ENCODE data around the gene ABHD3.
"Not testable (repeated sequence)": the region's sequence is repeated elsewhere in the genome, so short reads cannot be mapped to it uniquely, and the experiment has no call there.

ABHD3 gene

GRCh38 chr18:21682371-21683051 lies 22.1 kb downstream of the ABHD3 start:
- H3K27ac Mint-ChIP-seq = no peak overlapping the region
- no peak for DNase-seq (ENCODE audit: low spot score in 2 of 2)
- peak; percentile 86 for ATAC-seq
- no peaks in the 10 kb centered on the region for H3K9me3 Mint-ChIP-seq
- peaks cover 13% of the 10 kb centered on the region for H3K4me1 Mint-ChIP-seq
- no peak overlapping the region for H3K4me3 Mint-ChIP-seq
- H3K36me3 Mint-ChIP-seq = peaks cover 6% of the 10 kb centered on the region

DNA sequence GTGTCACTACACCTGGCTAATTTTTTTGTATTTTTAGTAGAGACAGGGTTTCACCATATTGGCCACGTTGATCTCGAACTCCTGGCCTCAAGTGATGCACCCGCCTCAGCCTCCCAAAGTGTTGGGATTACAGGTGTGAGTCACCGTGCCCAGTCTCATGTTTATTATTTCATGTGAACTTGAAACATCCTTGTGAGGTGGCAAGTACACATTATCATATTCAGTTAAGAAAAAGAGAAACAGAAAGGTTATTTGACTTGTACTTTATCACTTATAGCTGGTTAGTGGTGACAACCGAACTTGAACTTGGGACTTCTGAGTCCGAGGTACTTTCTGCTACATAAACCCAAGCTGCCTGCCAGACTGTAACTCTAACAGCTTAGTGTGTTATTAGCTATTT lies 24.4 kb downstream of the ABHD3 start:
- Mint-ChIP-seq H3K36me3 (peaks cover 10% of the 10 kb centered on the region), H3K9me3 (no peaks in the 10 kb centered on the region), H3K4me3 (no peak overlapping the region), H3K4me1 (peaks cover 13% of the 10 kb centered on the region), H3K27ac (no peak overlapping the region)
- DNase-seq (ENCODE audit: low spot score in 2 of 2) = no peak
- ATAC-seq = no peak

GRCh38 chr18:21678859-21679258 lies 25.7 kb downstream of the ABHD3 start:
- Mint-ChIP-seq H3K9me3 (no peaks in the 10 kb centered on the region), H3K36me3 (peaks cover 8% of the 10 kb centered on the region), H3K4me3 (no peak overlapping the region), H3K4me1 (peaks cover 5% of the 10 kb centered on the region), H3K27ac (no peak overlapping the region)
- ATAC-seq = no peak
- DNase-seq (ENCODE audit: low spot score in 2 of 2) = no peak

DNA sequence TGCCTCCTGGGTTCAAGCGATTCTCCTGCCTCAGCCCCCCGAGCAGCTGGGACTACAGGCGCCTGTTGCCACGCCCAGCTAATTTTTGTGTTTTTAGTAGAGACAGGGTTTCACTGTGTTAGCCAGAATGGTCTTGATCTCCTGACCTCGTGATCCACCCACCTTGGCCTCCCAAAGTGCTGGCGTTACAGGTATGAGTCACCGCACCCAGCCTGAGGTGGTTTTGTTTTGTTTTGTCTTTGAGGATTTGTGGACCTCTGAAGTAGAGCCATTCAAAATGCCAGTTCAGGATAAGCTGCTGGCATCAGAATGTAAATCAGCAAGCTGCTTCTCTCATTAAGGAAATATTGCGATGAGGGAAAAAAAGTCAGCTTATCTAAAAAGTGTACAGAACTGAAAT lies 29.2 kb downstream of the ABHD3 start:
- H3K4me1 Mint-ChIP-seq; H3K27ac Mint-ChIP-seq; H3K4me3 Mint-ChIP-seq; DNase-seq (ENCODE audit: low spot score in 2 of 2); H3K9me3 Mint-ChIP-seq: not testable (repeated sequence)
- peak; percentile 60 for ATAC-seq
- peaks cover 12% of the 10 kb centered on the region for H3K36me3 Mint-ChIP-seq

DNA sequence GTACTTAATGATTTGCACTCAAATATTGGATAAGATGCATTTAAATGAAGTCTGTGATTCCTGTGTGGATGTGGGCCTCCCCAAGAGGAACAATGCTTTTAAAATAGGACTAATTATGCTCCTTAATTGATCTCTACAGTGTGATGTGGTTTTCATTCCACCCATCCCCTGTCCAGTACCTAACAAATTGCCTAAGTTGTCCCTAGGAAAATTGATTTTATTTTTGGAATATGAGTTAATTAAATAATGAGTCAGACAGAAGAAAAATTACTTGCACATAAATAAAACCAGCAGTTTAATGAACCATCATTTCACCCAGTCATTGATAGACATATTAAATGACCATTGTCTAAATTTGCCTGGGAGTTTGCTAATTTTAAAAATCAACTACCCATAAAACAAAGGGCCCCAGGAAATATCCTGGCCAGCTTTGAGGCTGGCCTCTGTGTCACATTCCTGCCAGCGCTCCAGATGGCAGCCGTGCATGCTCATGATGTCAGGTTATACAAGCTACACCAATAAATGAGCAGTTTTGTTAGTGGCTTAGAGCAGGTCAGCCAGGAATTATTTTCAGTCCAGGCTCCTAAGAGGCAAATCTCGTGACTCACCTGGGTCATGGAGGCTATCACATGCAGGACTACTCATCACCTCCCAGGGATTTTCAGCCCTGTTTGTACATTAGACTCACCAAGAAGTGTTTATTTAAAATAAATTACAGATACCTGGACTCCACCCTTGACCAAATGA lies 31.9 kb downstream of the ABHD3 start:
- no peak overlapping the region for H3K27ac Mint-ChIP-seq
- DNase-seq (ENCODE audit: low spot score in 2 of 2) = no peak
- no peak overlapping the region for H3K4me3 Mint-ChIP-seq
- peaks cover 12% of the 10 kb centered on the region for H3K36me3 Mint-ChIP-seq
- ATAC-seq = no peak
- no peaks in the 10 kb centered on the region for H3K9me3 Mint-ChIP-seq
- peaks cover 5% of the 10 kb centered on the region for H3K4me1 Mint-ChIP-seq

GRCh38 chr18:21669736-21670285 lies 34.8 kb downstream of the ABHD3 start:
- Mint-ChIP-seq H3K9me3 (no peaks in the 10 kb centered on the region), H3K36me3 (peaks cover 12% of the 10 kb centered on the region)
- ATAC-seq = no peak

DNA sequence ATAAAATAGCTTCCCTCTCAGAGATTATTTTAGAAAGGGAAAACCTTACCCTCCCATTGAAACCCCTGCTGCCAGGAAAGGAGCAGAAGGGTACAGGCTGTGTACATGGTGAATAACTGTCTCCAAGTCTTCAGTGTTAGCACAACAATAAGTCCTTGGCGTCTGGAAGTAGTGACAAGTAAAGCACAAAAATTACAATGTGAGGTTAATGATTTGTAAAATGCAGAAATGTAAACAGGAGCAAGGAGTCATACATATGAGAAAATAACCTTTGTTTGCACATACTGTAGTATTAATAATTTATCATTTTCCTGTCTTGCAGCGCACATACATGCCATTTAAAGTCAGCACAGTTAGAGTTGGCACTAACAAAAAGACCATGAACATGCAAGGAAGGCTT lies 40.5 kb downstream of the ABHD3 start:
- no peaks in the 10 kb centered on the region for H3K9me3 Mint-ChIP-seq
- H3K4me3 Mint-ChIP-seq = no peak overlapping the region
- no peaks in the 10 kb centered on the region for H3K4me1 Mint-ChIP-seq
- no peak for DNase-seq (ENCODE audit: low spot score in 2 of 2)
- H3K36me3 Mint-ChIP-seq = peaks cover 25% of the 10 kb centered on the region
- H3K27ac Mint-ChIP-seq = no peak overlapping the region
- ATAC-seq = no peak

More at GRCh38 chr18:21669736-21670285, 34.8 kb downstream of the ABHD3 start:
- Mint-ChIP-seq H3K27ac (peak overlapping the region; percentile 18), H3K4me3 (no peak overlapping the region), H3K4me1 (peaks cover 5% of the 10 kb centered on the region)
- no peak for DNase-seq (ENCODE audit: low spot score in 2 of 2)

GRCh38 chr18:21663578-21663977 lies 41.0 kb downstream of the ABHD3 start:
- Mint-ChIP-seq H3K4me1 (no peaks in the 10 kb centered on the region), H3K4me3 (no peak overlapping the region), H3K9me3 (no peaks in the 10 kb centered on the region), H3K36me3 (peaks cover 30% of the 10 kb centered on the region), H3K27ac (no peak overlapping the region)
- no peak for ATAC-seq
- no peak for DNase-seq (ENCODE audit: low spot score in 2 of 2)

GRCh38 chr18:21662581-21662980 lies 42.0 kb downstream of the ABHD3 start:
- H3K36me3 Mint-ChIP-seq = peaks cover 35% of the 10 kb centered on the region
- ATAC-seq (no peak), DNase-seq (ENCODE audit: low spot score in 2 of 2) (no peak)
- H3K27ac Mint-ChIP-seq = no peak overlapping the region
- H3K4me3 Mint-ChIP-seq = no peak overlapping the region
- H3K9me3 Mint-ChIP-seq = no peaks in the 10 kb centered on the region
- H3K4me1 Mint-ChIP-seq = no peaks in the 10 kb centered on the region

DNA sequence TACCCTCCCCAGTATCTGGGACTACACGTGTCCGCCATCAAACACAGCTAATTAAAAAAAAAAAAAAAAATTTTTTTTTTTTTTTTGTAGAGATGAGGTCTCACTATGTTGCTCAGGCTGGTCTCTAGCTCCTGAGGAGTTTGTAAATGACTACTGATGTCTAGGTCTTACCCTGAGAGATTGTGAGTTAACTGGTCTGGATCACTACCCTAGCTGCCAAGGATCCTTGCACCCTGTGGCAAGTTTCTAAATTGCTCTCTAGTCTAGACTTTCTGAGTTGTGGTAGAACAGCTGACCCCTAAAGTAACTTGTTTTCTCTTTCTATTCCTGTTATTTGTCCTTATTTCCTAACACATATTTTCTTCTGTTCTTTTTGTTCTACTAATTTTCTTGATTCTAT lies 44.5 kb downstream of the ABHD3 start:
- peaks cover 54% of the 10 kb centered on the region for H3K36me3 Mint-ChIP-seq
- ATAC-seq = peak; percentile 70
- H3K4me3 Mint-ChIP-seq = no peak overlapping the region
- no peak overlapping the region for H3K27ac Mint-ChIP-seq
- no peaks in the 10 kb centered on the region for H3K4me1 Mint-ChIP-seq
- no peaks in the 10 kb centered on the region for H3K9me3 Mint-ChIP-seq
- no peak for DNase-seq (ENCODE audit: low spot score in 2 of 2)

DNA sequence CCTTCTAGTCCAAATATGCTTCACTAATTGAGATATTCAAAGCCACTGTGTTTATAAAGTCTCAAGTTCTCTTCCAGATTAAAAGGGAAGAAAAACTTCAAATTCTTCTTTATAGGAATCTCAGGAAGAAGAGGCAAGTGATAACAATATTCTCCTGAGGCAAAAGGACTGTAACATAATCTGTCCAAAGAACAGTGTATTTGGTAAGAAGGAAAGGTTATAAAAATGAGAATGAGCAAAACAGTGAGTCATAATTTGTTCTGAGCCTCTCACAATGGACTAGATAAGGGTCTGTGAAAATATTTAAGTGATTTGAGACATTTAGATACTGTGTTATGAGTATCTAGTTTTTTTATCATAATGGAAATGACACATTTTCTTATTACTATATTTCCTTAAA lies 48.2 kb downstream of the ABHD3 start:
- H3K4me1 Mint-ChIP-seq = peaks cover 6% of the 10 kb centered on the region
- ATAC-seq = peak; percentile 47
- H3K27ac Mint-ChIP-seq = peak overlapping the region; percentile 40
- DNase-seq (ENCODE audit: low spot score in 2 of 2) = no peak
- H3K4me3 Mint-ChIP-seq = no peak overlapping the region
- H3K9me3 Mint-ChIP-seq = no peaks in the 10 kb centered on the region
- peaks cover 64% of the 10 kb centered on the region for H3K36me3 Mint-ChIP-seq

DNA sequence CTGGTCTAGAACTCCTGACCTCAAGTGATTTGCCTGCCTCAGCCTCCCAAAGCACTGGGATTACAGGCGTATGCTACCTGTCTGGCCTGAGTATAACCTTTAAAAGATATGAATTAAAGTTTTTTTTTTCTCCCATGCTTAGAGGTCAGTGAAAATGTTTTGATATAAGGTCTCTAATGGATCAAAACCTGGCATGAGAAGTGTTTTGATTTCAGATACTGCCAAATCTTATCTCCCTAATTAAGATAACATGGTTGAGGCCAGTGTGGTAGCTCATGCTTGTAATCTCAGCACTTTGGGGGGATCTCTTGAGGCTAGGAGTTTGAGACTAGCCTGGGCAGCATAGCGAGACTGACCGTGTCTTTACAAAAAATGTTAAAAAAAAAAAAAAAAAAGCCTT lies 51.2 kb downstream of the ABHD3 start:
- H3K9me3 Mint-ChIP-seq = no peaks in the 10 kb centered on the region
- H3K4me1 Mint-ChIP-seq = peaks cover 6% of the 10 kb centered on the region
- no peak for ATAC-seq
- no peak overlapping the region for H3K4me3 Mint-ChIP-seq
- no peak for DNase-seq (ENCODE audit: low spot score in 2 of 2)
- peaks cover 72% of the 10 kb centered on the region for H3K36me3 Mint-ChIP-seq
- no peak overlapping the region for H3K27ac Mint-ChIP-seq

DNA sequence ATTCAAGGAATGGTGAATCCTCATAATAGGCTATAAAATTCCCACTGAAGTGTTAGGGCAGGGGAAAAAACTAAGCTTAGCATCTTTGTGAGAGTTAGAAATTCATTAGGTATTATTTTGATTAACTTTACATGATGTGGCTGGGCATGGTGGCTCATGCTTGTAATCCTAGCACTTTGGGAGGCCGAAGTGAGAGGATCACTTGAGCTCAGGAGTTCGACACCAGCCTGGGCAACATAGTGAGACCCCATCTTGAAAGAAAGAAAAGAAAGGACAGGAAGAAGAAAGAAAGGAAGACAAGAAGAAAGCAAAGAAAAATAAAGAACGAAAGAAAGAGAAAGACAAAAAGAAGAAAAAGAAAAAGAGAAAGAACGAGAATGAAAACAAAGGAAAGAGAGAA lies 52.5 kb downstream of the ABHD3 start:
- DNase-seq (ENCODE audit: low spot score in 2 of 2) (no peak), ATAC-seq (no peak)
- H3K27ac Mint-ChIP-seq = peak overlapping the region; percentile 2
- H3K9me3 Mint-ChIP-seq = no peaks in the 10 kb centered on the region
- H3K4me1 Mint-ChIP-seq = peaks cover 6% of the 10 kb centered on the region
- H3K4me3 Mint-ChIP-seq = no peak overlapping the region
- peaks cover 65% of the 10 kb centered on the region for H3K36me3 Mint-ChIP-seq

GRCh38 chr18:21650311-21650710 lies 54.3 kb downstream of the ABHD3 start:
- ATAC-seq = no peak
- H3K9me3 Mint-ChIP-seq = no peaks in the 10 kb centered on the region
- H3K36me3 Mint-ChIP-seq = peaks cover 48% of the 10 kb centered on the region
- no peak for DNase-seq (ENCODE audit: low spot score in 2 of 2)
- H3K4me3 Mint-ChIP-seq = no peak overlapping the region
- H3K4me1 Mint-ChIP-seq = peaks cover 6% of the 10 kb centered on the region
- no peak overlapping the region for H3K27ac Mint-ChIP-seq

GRCh38 chr18:21640375-21640774 lies 64.2 kb downstream of the ABHD3 start:
- H3K36me3 Mint-ChIP-seq = peaks cover 35% of the 10 kb centered on the region
- DNase-seq (ENCODE audit: low spot score in 2 of 2); ATAC-seq; H3K4me1 Mint-ChIP-seq; H3K27ac Mint-ChIP-seq; H3K4me3 Mint-ChIP-seq; H3K9me3 Mint-ChIP-seq: not testable (repeated sequence)

GRCh38 chr18:21638822-21639221 lies 65.8 kb downstream of the ABHD3 start:
- H3K4me3 Mint-ChIP-seq = no peak overlapping the region
- no peak for DNase-seq (ENCODE audit: low spot score in 2 of 2)
- ATAC-seq = no peak
- peak overlapping the region; percentile 53 for H3K27ac Mint-ChIP-seq
- no peaks in the 10 kb centered on the region for H3K9me3 Mint-ChIP-seq
- H3K36me3 Mint-ChIP-seq = peaks cover 45% of the 10 kb centered on the region
- no peaks in the 10 kb centered on the region for H3K4me1 Mint-ChIP-seq
